ENCODE measurements around the gene SCAMP4.
A peak's percentile ranks its signal among the peaks of the same experiment; 100 is the strongest.

The SCAMP4 gene

GRCh38 chr19:1905110-1905862, at the start of gene SCAMP4, which contains the start of gene ADAT3:
SCAMP4 (plus strand) TSS chr19:1905399; CDS start chr19:1915020, 9,621 bp downstream.
ADAT3 (plus strand) TSS chr19:1905399; CDS start chr19:1912048, 6,649 bp downstream.
- DNase-seq: peak; percentile 93

- DNase-seq: no peak
Observed at GRCh38 chr19:1855828-1856255, 49.4 kb upstream of the SCAMP4 start.

GRCh38 chr19:1856345-1856697, 48.9 kb upstream of the SCAMP4 start:
- no peak for DNase-seq

- no peak for DNase-seq
Observed at GRCh38 chr19:1856698-1857603, 48.2 kb upstream of the SCAMP4 start.

- no peak for DNase-seq
Observed at GRCh38 chr19:1857648-1858326, 47.4 kb upstream of the SCAMP4 start.

- DNase-seq: no peak
Observed at GRCh38 chr19:1858412-1859081, 46.7 kb upstream of the SCAMP4 start.

- no peak for DNase-seq
Observed at GRCh38 chr19:1859331-1859781, 45.8 kb upstream of the SCAMP4 start.

GRCh38 chr19:1860042-1860775, 45.0 kb upstream of the SCAMP4 start:
- DNase-seq: no peak

- DNase-seq: no peak
Observed at GRCh38 chr19:1860821-1861598, 44.2 kb upstream of the SCAMP4 start.

- no peak for DNase-seq
Observed at GRCh38 chr19:1861599-1862031, 43.6 kb upstream of the SCAMP4 start.

GRCh38 chr19:1862068-1862423, 43.2 kb upstream of the SCAMP4 start:
- DNase-seq: no peak

GRCh38 chr19:1862424-1863327, 42.5 kb upstream of the SCAMP4 start:
- no peak for DNase-seq

- DNase-seq: no peak
Observed at GRCh38 chr19:1863328-1863637, 41.9 kb upstream of the SCAMP4 start, which contains the start of gene KLF16. KLF16 (minus strand) TSS chr19:1863579; CDS start chr19:1863497, 82 bp downstream.

GRCh38 chr19:1863638-1864479, 41.3 kb upstream of the SCAMP4 start:
- peak; percentile 84 for DNase-seq

GRCh38 chr19:1864480-1865171, 40.6 kb upstream of the SCAMP4 start:
- DNase-seq: no peak

- no peak for DNase-seq
Observed at GRCh38 chr19:1865172-1866010, 39.8 kb upstream of the SCAMP4 start.

GRCh38 chr19:1866693-1867348, 38.4 kb upstream of the SCAMP4 start:
- no peak for DNase-seq
